Pulmonary artery endothelial cell (primary cell): ENCODE measurements around the gene KIF3A. TPM values are rescaled to one million over a fixed set of nuclear protein-coding genes. Genes with fewer than 3 reads are reported as not detected.

Source experiments
- DNase-seq: peaks from one replicate; pipeline ENCODE4 v3.0.0-alpha.2; 2011; ENCODE audit warnings: low read depth, low spot score
- total RNA-seq: library from RNA; depleted of rRNA; stranded (reverse); fragments of >200 nt; gene quantifications from 2 replicates; pipeline ENCODE4 v1.2.3, GENCODE V29; 2014

Gene KIF3A
- total RNA-seq, 1 donor from 2014 or later, result 8.2 TPM

- no peak for DNase-seq
Observed at GRCh38 chr5:132754111-132754510, 16.8 kb upstream of the KIF3A start.

- no peak for DNase-seq
Observed at GRCh38 chr5:132753135-132753987, 16.0 kb upstream of the KIF3A start.

- no peak for DNase-seq
Observed at GRCh38 chr5:132752581-132753125, 15.3 kb upstream of the KIF3A start.

GRCh38 chr5:132751971-132752580 is 14.7 kb upstream of the KIF3A start:
- no peak for DNase-seq

GRCh38 chr5:132751444-132751843 is 14.1 kb upstream of the KIF3A start:
- DNase-seq, result no peak

- DNase-seq, result no peak
Observed at GRCh38 chr5:132750471-132751230, 13.3 kb upstream of the KIF3A start.

- no peak for DNase-seq
Observed at GRCh38 chr5:132749506-132749905, 12.2 kb upstream of the KIF3A start.

- DNase-seq, result no peak
Observed at GRCh38 chr5:132748522-132749000, 11.2 kb upstream of the KIF3A start.

- DNase-seq, result no peak
Observed at GRCh38 chr5:132747616-132748440, 10.5 kb upstream of the KIF3A start.

GRCh38 chr5:132746954-132747615 is 9.7 kb upstream of the KIF3A start, which contains the start of gene CCNI2:
Gene CCNI2 (plus strand): TSS chr5:132747426. CDS start chr5:132747496, 70 bp downstream.
- DNase-seq, result no peak

GRCh38 chr5:132746592-132746953 is 9.2 kb upstream of the KIF3A start:
- DNase-seq, result no peak

- no peak for DNase-seq
Observed at GRCh38 chr5:132744659-132745058, 7.3 kb upstream of the KIF3A start.

GRCh38 chr5:132742626-132743025 is 5.3 kb upstream of the KIF3A start:
- DNase-seq, result no peak

GRCh38 chr5:132742158-132742557 is 4.8 kb upstream of the KIF3A start:
- no peak for DNase-seq

- no peak for DNase-seq
Observed at GRCh38 chr5:132739232-132739631, 1.9 kb upstream of the KIF3A start.

- DNase-seq, result no peak
Observed at GRCh38 chr5:132737982-132738681, 786 bp upstream of the KIF3A start.

GRCh38 chr5:132734687-132735086 is 2.7 kb downstream of the KIF3A start:
- no peak for DNase-seq

GRCh38 chr5:132733499-132734148 is 3.7 kb downstream of the KIF3A start:
- DNase-seq, result no peak

GRCh38 chr5:132729896-132730295 is 7.5 kb downstream of the KIF3A start:
- no peak for DNase-seq
